HL-60 (cell line): ENCODE measurements around the gene SLAMF9.

Experiments used
- CTCF ChIP-seq: IDR thresholded peaks from one replicate; pipeline ENCODE4 v1.5.1; 2011; ENCODE audit warnings: low read length, control low read depth, inconsistent platforms; ENCODE audit not compliant: insufficient read depth
- POLR2AphosphoS5 ChIP-seq: IDR thresholded peaks from 2 replicates; pipeline ENCODE4 v1.6.1; 2012; ENCODE audit warnings: low read depth

- TF ChIP-seq CTCF = no peak
- TF ChIP-seq POLR2AphosphoS5 = no peak
These were observed 35.5 kb upstream of the SLAMF9 start for GRCh38 chr1:159989581-159989980.
